GM06990 (cell line): ENCODE measurements around the gene PRMT9.

Experiments
- DNase-seq: peaks from one replicate; pipeline ENCODE4 v3.0.0-alpha.2; 2011; ENCODE audit not compliant: insufficient read length; ENCODE audit errors: extremely low read depth
- H3K27me3 ChIP-seq: replicated peaks from 2 replicates; pipeline ENCODE4 v1.6.0; 2011; ENCODE audit warnings: low read length; ENCODE audit not compliant: control insufficient read depth, insufficient read depth
- H3K36me3 ChIP-seq: 2 replicates; pipeline ENCODE4 v1.5.1; 2011; ENCODE audit warnings: low read length; ENCODE audit not compliant: control insufficient read depth, insufficient read depth
- H3K4me3 ChIP-seq: replicated peaks from 2 replicates; pipeline ENCODE4 v1.5.1; 2011; ENCODE audit warnings: low read depth, mild to moderate bottlenecking, control low read depth, low read length
- TF ChIP-seq, protein P1 (sequence below): IDR thresholded peaks from 2 replicates; pipeline ENCODE4 v1.5.1; 2011; ENCODE audit warnings: low read length, control low read depth, mild to moderate bottlenecking, inconsistent platforms; ENCODE audit not compliant: insufficient read depth, poor library complexity, severe bottlenecking

The PRMT9 gene

GRCh38 chr4:147648656-147649055 lies 35.3 kb downstream of the PRMT9 start:
- no peak for DNase-seq
- TF ChIP-seq, protein P1, sequence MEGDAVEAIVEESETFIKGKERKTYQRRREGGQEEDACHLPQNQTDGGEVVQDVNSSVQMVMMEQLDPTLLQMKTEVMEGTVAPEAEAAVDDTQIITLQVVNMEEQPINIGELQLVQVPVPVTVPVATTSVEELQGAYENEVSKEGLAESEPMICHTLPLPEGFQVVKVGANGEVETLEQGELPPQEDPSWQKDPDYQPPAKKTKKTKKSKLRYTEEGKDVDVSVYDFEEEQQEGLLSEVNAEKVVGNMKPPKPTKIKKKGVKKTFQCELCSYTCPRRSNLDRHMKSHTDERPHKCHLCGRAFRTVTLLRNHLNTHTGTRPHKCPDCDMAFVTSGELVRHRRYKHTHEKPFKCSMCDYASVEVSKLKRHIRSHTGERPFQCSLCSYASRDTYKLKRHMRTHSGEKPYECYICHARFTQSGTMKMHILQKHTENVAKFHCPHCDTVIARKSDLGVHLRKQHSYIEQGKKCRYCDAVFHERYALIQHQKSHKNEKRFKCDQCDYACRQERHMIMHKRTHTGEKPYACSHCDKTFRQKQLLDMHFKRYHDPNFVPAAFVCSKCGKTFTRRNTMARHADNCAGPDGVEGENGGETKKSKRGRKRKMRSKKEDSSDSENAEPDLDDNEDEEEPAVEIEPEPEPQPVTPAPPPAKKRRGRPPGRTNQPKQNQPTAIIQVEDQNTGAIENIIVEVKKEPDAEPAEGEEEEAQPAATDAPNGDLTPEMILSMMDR, result no peak
- Histone ChIP-seq H3K27me3 (no peaks in the 10 kb centered on the region), H3K36me3 (peaks cover 1% of the 10 kb centered on the region), H3K4me3 (no peak overlapping the region)

GRCh38 chr4:147645099-147645498 lies 38.9 kb downstream of the PRMT9 start:
- H3K36me3 ChIP-seq, result no peaks in the 10 kb centered on the region; the same call in 1 of the 2 replicates
- H3K4me3 ChIP-seq, result no peak overlapping the region
- TF ChIP-seq, protein P1, result no peak
- H3K27me3 ChIP-seq, result no peaks in the 10 kb centered on the region
- no peak for DNase-seq

- H3K27me3 ChIP-seq, result no peaks in the 10 kb centered on the region
- TF ChIP-seq, protein P1, result no peak
- no peak for DNase-seq
- no peak overlapping the region for H3K4me3 ChIP-seq
- no peaks in the 10 kb centered on the region; the same call in 1 of the 2 replicates for H3K36me3 ChIP-seq
Measured at GRCh38 chr4:147644471-147644870, 39.5 kb downstream of the PRMT9 start.

DNA sequence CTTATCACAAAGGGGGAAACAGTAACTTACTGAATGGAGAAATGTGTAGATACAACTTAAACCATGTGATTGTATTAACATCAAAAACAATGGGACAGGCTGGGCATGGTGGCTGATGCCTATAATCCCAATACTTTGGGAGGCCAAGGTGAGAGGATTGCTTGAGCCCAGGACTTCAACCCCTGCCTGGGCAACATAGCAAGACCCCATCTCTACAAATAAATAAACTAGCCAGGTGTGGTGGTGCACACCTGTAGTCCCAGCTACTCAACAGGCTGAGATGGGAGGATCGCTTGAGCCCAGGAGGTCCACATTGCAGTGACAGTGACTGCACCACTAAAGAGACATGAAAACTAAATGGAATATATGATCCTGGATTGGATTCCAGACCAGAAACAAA lies 40.3 kb downstream of the PRMT9 start:
- no peaks in the 10 kb centered on the region; the same call in 1 of the 2 replicates for H3K36me3 ChIP-seq
- TF ChIP-seq, protein P1, result no peak
- no peaks in the 10 kb centered on the region for H3K27me3 ChIP-seq
- no peak overlapping the region for H3K4me3 ChIP-seq
- no peak for DNase-seq

DNA sequence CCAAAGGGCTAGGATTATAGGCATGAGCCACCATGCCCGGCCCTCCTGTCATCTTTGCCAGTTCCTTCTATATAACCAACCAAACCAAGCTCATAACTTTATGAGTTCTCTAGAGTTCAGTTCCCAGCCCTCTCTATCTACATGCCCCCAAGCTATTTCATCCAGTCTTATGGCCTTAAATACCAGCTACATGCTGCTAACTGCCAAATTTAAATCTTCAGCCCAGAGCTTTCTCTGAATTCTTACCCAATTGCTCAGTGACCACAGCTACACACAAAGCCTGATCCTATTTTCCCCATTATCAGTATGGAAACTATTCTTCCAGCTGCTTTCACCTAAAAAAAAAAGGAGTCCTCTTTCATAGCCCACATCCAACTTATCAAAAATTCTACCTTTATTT lies 43.6 kb downstream of the PRMT9 start:
- no peak for DNase-seq
- Histone ChIP-seq H3K36me3 (no peaks in the 10 kb centered on the region; the same call in 1 of the 2 replicates), H3K27me3 (no peaks in the 10 kb centered on the region), H3K4me3 (no peak overlapping the region)
- TF ChIP-seq, protein P1, result no peak

DNA sequence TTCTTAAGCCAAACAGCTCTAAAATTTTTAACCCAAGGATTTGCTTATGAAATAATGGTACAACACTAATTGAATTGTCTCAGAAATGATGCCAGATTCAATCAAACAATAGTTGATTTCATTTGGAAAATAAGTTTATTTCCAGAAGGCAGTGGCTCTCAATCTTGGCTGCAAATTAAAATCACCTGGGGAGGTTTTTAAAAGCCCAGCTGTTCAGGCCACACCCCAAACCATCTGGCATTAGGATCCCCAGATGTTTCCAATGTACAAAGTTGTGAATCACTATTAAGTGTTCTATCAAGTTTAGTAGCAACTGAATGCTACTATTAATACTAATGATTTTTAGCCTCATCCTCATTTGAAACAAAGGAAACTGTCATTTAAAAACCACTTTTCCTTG lies 44.6 kb downstream of the PRMT9 start:
- no peak for DNase-seq
- H3K4me3 ChIP-seq, result no peak overlapping the region
- TF ChIP-seq, protein P1, result no peak
- H3K27me3 ChIP-seq, result no peaks in the 10 kb centered on the region
- H3K36me3 ChIP-seq, result no peaks in the 10 kb centered on the region; the same call in 1 of the 2 replicates
